HEK293 (cell line): ENCODE measurements around the gene HMGXB3.

Experiments
- EGR2 ChIP-seq: fragments of 450-650 bp; formaldehyde crosslinking; IDR thresholded peaks from 2 replicates; pipeline ENCODE4 v1.5.1; 2016; ENCODE audit warnings: low read depth, missing biosample characterization, missing genetic modification characterization
- KLF7 ChIP-seq: fragments of 450-650 bp; formaldehyde crosslinking; IDR thresholded peaks from 2 replicates; pipeline ENCODE4 v1.5.1; 2016; ENCODE audit warnings: missing biosample characterization, missing genetic modification characterization, borderline replicate concordance
- MZF1 ChIP-seq: fragments of 450-650 bp; formaldehyde crosslinking; IDR thresholded peaks from 2 replicates; pipeline ENCODE4 v1.5.1; 2017; ENCODE audit warnings: missing biosample characterization, missing genetic modification characterization, borderline replicate concordance
- PRDM2 ChIP-seq: fragments of 450-650 bp; formaldehyde crosslinking; IDR thresholded peaks from 2 replicates; pipeline ENCODE4 v1.5.1; 2016; ENCODE audit warnings: missing biosample characterization, missing genetic modification characterization, borderline replicate concordance
- ZBTB7A ChIP-seq: fragments of 450-650 bp; formaldehyde crosslinking; IDR thresholded peaks from 2 replicates; pipeline ENCODE4 v1.5.1; 2016; ENCODE audit warnings: low read depth, missing biosample characterization, missing genetic modification characterization
- ZIC2 ChIP-seq: fragments of 450-650 bp; formaldehyde crosslinking; IDR thresholded peaks from 2 replicates; pipeline ENCODE4 v1.5.1; 2016; ENCODE audit warnings: missing biosample characterization, missing genetic modification characterization
- ZNF157 ChIP-seq: fragments of 450-650 bp; formaldehyde crosslinking; IDR thresholded peaks from 2 replicates; pipeline ENCODE4 v1.5.1; 2016; ENCODE audit warnings: missing biosample characterization, missing genetic modification characterization
- ZNF175 ChIP-seq: fragments of 450-650 bp; formaldehyde crosslinking; IDR thresholded peaks from 2 replicates; pipeline ENCODE4 v1.5.1; 2016; ENCODE audit warnings: missing biosample characterization, missing genetic modification characterization
- ZNF248 ChIP-seq: fragments of 450-650 bp; formaldehyde crosslinking; IDR thresholded peaks from 2 replicates; pipeline ENCODE4 v1.5.1; 2017; ENCODE audit warnings: missing biosample characterization, missing genetic modification characterization
- ZNF274 ChIP-seq, 2 experiments: fragments of 200-500 bp in 1 of 2; fragments of 450-650 bp in 1 of 2; sonication (Bioruptor generic) in 1 of 2; formaldehyde crosslinking in 1 of 2; IDR thresholded peaks; 2 replicates each; pipeline versions ENCODE4 v1.5.1 to v1.6.1; 2014 to 2016; ENCODE audit warnings: borderline replicate concordance in 1 of 2, inconsistent platforms in 1 of 2, low read length in 1 of 2, missing biosample characterization in 1 of 2, missing genetic modification characterization in 1 of 2
- ZNF280D ChIP-seq: fragments of 450-650 bp; formaldehyde crosslinking; IDR thresholded peaks from 2 replicates; pipeline ENCODE4 v1.5.1; 2016; ENCODE audit warnings: missing biosample characterization, missing genetic modification characterization
- ZNF335 ChIP-seq: fragments of 450-650 bp; formaldehyde crosslinking; conservative IDR thresholded peaks from 2 replicates; pipeline ENCODE4 v1.5.1; 2016; ENCODE audit warnings: missing biosample characterization, missing genetic modification characterization
- ZNF501 ChIP-seq: fragments of 450-650 bp; formaldehyde crosslinking; IDR thresholded peaks from 2 replicates; pipeline ENCODE4 v1.5.1; 2016; ENCODE audit warnings: missing biosample characterization, missing genetic modification characterization
- ZNF510 ChIP-seq: fragments of 450-650 bp; formaldehyde crosslinking; IDR thresholded peaks from 2 replicates; pipeline ENCODE4 v1.5.1; 2018; ENCODE audit warnings: mild to moderate bottlenecking, missing genetic modification characterization, missing biosample characterization; ENCODE audit not compliant: insufficient replicate concordance
- ZNF544 ChIP-seq: fragments of 450-650 bp; formaldehyde crosslinking; IDR thresholded peaks from 2 replicates; pipeline ENCODE4 v1.5.0; 2017; ENCODE audit warnings: missing biosample characterization, missing genetic modification characterization
- ZNF585B ChIP-seq: fragments of 450-650 bp; formaldehyde crosslinking; IDR thresholded peaks from 2 replicates; pipeline ENCODE4 v1.5.1; 2016; ENCODE audit warnings: missing biosample characterization, missing genetic modification characterization
- ZNF76 ChIP-seq: fragments of 450-650 bp; formaldehyde crosslinking; IDR thresholded peaks from 2 replicates; pipeline ENCODE4; 2016; ENCODE audit warnings: low read depth, missing biosample characterization, missing genetic modification characterization, borderline replicate concordance
- ZNF843 ChIP-seq: fragments of 450-650 bp; formaldehyde crosslinking; IDR thresholded peaks from 2 replicates; pipeline ENCODE4 v1.5.1; 2016; ENCODE audit warnings: missing biosample characterization, missing genetic modification characterization
- TF ChIP-seq, protein P1 (sequence below): fragments of 450-650 bp; formaldehyde crosslinking; IDR thresholded peaks from 2 replicates; pipeline ENCODE4 v1.5.1; 2016; ENCODE audit warnings: missing biosample characterization, missing genetic modification characterization
- TF ChIP-seq, protein P2 (sequence below): fragments of 450-650 bp; IDR thresholded peaks from 2 replicates; pipeline ENCODE4 v1.5.1; 2018; ENCODE audit warnings: missing biosample characterization, mild to moderate bottlenecking, missing genetic modification characterization
- TF ChIP-seq, protein P3 (sequence below): fragments of 450-650 bp; formaldehyde crosslinking; IDR thresholded peaks from 2 replicates; pipeline ENCODE4 v1.5.1; 2016; ENCODE audit warnings: missing biosample characterization, missing genetic modification characterization
- TF ChIP-seq, protein P4 (sequence below): sonication (generic); formaldehyde crosslinking; IDR thresholded peaks from 2 replicates; pipeline ENCODE4 v1.8.1; 2022; ENCODE audit warnings: mild to moderate bottlenecking, moderate library complexity, missing genetic modification reagents
- TF ChIP-seq, protein P5 (sequence below): fragments of 450-650 bp; formaldehyde crosslinking; IDR thresholded peaks from 2 replicates; pipeline ENCODE4 v1.5.1; 2016; ENCODE audit warnings: missing biosample characterization, missing genetic modification characterization

The HMGXB3 gene

DNA sequence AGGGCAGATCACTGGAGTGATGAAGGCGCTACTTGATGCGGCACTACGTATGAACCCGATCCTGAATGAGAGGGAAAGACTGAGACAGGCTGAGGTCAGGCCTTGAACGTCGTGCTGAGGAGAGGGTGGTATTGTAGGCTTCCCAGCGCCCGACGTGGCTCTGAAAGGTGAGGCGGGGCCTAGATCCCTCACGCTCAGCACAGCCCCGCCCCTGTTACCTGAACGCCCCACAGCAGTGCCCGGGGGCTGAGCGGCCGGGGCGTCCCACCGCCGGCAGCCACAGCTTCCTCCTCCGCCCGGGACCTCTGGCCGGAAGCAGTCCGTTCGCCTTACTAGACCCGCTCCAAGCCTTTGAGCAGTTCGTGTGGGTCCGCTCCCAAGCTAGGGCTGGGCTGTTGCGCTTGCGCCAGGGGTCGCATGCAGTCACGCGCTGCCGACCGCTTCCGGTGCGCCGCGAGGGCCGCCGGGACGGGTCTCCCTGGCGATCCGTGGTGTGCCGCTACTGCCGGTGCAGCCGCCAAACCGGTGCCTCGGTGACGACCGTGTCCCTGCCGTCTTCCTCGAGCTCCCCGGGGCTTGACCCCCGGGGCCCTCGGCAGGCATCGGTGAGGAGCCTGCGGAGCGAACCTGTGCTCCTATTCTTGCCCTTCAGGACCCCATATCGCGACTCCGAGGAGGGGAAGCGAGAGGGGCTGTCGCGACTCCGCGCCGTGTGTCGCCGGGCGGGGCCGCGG is at the start of gene HMGXB3, which contains the start of gene TIGD6 (continued):
- TF ChIP-seq ZNF280D (tag by site-specific recombination) (no peak), MZF1 (tag by site-specific recombination) (no peak), ZNF335 (peak; percentile 97), ZNF585B (no peak), PRDM2 (tag by site-specific recombination) (no peak), ZIC2 (tag by site-specific recombination) (no peak; the same call in 1 of the 2 replicates), ZNF157 (tag by site-specific recombination) (no peak), ZNF501 (tag by site-specific recombination) (peak; percentile 97; the same call in 1 of the 2 replicates), ZNF274 (IDR thresholded peaks at IDR 0.05; ENCODE audit: low read length) (no peak), ZNF274 (tag by site-specific recombination; IDR thresholded peaks at IDR 0.05; ENCODE audit: borderline replicate concordance) (no peak), ZNF510 (tag by site-specific recombination) (no peak), ZBTB7A (peak; percentile 85), ZNF544 (tag by site-specific recombination) (no peak), ZNF76 (peak; percentile 95), ZNF843 (tag by site-specific recombination) (peak; percentile 45; the same call in 1 of the 2 replicates), ZNF248 (no peak), ZNF175 (tag by site-specific recombination) (no peak), KLF7 (tag by site-specific recombination) (peak; percentile 69; the same call in 1 of the 2 replicates), EGR2 (tag by site-specific recombination) (peak; percentile 66)
- TF ChIP-seq, protein P1, sequence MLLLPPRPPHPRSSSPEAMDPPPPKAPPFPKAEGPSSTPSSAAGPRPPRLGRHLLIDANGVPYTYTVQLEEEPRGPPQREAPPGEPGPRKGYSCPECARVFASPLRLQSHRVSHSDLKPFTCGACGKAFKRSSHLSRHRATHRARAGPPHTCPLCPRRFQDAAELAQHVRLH (tag by site-specific recombination): peak; percentile 79
- TF ChIP-seq, protein P2, sequence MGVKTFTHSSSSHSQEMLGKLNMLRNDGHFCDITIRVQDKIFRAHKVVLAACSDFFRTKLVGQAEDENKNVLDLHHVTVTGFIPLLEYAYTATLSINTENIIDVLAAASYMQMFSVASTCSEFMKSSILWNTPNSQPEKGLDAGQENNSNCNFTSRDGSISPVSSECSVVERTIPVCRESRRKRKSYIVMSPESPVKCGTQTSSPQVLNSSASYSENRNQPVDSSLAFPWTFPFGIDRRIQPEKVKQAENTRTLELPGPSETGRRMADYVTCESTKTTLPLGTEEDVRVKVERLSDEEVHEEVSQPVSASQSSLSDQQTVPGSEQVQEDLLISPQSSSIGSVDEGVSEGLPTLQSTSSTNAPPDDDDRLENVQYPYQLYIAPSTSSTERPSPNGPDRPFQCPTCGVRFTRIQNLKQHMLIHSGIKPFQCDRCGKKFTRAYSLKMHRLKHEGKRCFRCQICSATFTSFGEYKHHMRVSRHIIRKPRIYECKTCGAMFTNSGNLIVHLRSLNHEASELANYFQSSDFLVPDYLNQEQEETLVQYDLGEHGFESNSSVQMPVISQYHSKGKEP (tag by site-specific recombination): no peak
- TF ChIP-seq, protein P3, sequence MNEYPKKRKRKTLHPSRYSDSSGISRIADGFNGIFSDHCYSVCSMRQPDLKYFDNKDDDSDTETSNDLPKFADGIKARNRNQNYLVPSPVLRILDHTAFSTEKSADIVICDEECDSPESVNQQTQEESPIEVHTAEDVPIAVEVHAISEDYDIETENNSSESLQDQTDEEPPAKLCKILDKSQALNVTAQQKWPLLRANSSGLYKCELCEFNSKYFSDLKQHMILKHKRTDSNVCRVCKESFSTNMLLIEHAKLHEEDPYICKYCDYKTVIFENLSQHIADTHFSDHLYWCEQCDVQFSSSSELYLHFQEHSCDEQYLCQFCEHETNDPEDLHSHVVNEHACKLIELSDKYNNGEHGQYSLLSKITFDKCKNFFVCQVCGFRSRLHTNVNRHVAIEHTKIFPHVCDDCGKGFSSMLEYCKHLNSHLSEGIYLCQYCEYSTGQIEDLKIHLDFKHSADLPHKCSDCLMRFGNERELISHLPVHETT (tag by site-specific recombination): no peak; the same call in 1 of the 2 replicates
- TF ChIP-seq, protein P4, sequence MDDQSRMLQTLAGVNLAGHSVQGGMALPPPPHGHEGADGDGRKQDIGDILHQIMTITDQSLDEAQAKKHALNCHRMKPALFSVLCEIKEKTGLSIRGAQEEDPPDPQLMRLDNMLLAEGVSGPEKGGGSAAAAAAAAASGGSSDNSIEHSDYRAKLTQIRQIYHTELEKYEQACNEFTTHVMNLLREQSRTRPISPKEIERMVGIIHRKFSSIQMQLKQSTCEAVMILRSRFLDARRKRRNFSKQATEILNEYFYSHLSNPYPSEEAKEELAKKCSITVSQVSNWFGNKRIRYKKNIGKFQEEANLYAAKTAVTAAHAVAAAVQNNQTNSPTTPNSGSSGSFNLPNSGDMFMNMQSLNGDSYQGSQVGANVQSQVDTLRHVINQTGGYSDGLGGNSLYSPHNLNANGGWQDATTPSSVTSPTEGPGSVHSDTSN: peak; percentile 87; the same call in 1 of the 2 replicates
- TF ChIP-seq, protein P5, sequence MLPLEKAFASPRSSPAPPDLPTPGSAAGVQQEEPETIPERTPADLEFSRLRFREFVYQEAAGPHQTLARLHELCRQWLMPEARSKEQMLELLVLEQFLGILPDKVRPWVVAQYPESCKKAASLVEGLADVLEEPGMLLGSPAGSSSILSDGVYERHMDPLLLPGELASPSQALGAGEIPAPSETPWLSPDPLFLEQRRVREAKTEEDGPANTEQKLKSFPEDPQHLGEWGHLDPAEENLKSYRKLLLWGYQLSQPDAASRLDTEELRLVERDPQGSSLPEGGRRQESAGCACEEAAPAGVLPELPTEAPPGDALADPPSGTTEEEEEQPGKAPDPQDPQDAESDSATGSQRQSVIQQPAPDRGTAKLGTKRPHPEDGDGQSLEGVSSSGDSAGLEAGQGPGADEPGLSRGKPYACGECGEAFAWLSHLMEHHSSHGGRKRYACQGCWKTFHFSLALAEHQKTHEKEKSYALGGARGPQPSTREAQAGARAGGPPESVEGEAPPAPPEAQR (tag by site-specific recombination): no peak
